ENCODE measurements around the gene ACP4.
"Not testable (repeated sequence)": the region's sequence is repeated elsewhere in the genome, so short reads cannot be mapped to it uniquely, and the experiment has no call there.

ACP4 gene

GRCh38 chr19:50798659-50799546 is 8.7 kb downstream of the ACP4 start:
- DNase-seq = no peak

- no peak for DNase-seq
Observed at GRCh38 chr19:50799547-50799851, 9.3 kb downstream of the ACP4 start.

- no peak for DNase-seq
Observed at GRCh38 chr19:50801107-50801506, 10.9 kb downstream of the ACP4 start.

- no peak for DNase-seq
Observed at GRCh38 chr19:50803633-50804419, 13.6 kb downstream of the ACP4 start.

GRCh38 chr19:50804420-50805272 is 14.4 kb downstream of the ACP4 start:
- peak; percentile 96 for DNase-seq

- no peak for DNase-seq
Observed at GRCh38 chr19:50808856-50809255, 18.6 kb downstream of the ACP4 start.

- DNase-seq = not testable (repeated sequence)
Observed at GRCh38 chr19:50811622-50812238, 21.5 kb downstream of the ACP4 start.

GRCh38 chr19:50812474-50812873 is 22.3 kb downstream of the ACP4 start:
- no peak for DNase-seq

GRCh38 chr19:50814883-50815282 is 24.7 kb downstream of the ACP4 start:
- no peak for DNase-seq

- DNase-seq = no peak
Observed at GRCh38 chr19:50815439-50815838, 25.2 kb downstream of the ACP4 start.

GRCh38 chr19:50817941-50818858 is 28.0 kb downstream of the ACP4 start:
- DNase-seq = no peak

- DNase-seq = no peak
Observed at GRCh38 chr19:50818859-50819472, 28.8 kb downstream of the ACP4 start.

- DNase-seq = no peak
Observed at GRCh38 chr19:50819636-50820035, 29.4 kb downstream of the ACP4 start.

GRCh38 chr19:50820086-50820485 is 29.9 kb downstream of the ACP4 start:
- no peak for DNase-seq

GRCh38 chr19:50820549-50821247 is 30.5 kb downstream of the ACP4 start:
- no peak for DNase-seq

GRCh38 chr19:50821248-50821612 is 31.0 kb downstream of the ACP4 start:
- no peak for DNase-seq

GRCh38 chr19:50821622-50822021 is 31.4 kb downstream of the ACP4 start:
- no peak for DNase-seq

- DNase-seq = no peak
Observed at GRCh38 chr19:50822661-50823208, 32.5 kb downstream of the ACP4 start.

GRCh38 chr19:50823389-50824042 is 33.3 kb downstream of the ACP4 start, which contains the start of gene KLK1:
TSS of gene KLK1 (minus strand) at chr19:50823787. CDS start at chr19:50823748, 39 bp downstream.
- no peak for DNase-seq
